Measurements from ENCODE around the gene DOK3. TPM values are rescaled to one million over a fixed set of nuclear protein-coding genes. Genes with fewer than 3 reads are reported as not detected.

The DOK3 gene
- total RNA-seq, 1 experiment from 2014 or later, result 8.0 TPM

DNA sequence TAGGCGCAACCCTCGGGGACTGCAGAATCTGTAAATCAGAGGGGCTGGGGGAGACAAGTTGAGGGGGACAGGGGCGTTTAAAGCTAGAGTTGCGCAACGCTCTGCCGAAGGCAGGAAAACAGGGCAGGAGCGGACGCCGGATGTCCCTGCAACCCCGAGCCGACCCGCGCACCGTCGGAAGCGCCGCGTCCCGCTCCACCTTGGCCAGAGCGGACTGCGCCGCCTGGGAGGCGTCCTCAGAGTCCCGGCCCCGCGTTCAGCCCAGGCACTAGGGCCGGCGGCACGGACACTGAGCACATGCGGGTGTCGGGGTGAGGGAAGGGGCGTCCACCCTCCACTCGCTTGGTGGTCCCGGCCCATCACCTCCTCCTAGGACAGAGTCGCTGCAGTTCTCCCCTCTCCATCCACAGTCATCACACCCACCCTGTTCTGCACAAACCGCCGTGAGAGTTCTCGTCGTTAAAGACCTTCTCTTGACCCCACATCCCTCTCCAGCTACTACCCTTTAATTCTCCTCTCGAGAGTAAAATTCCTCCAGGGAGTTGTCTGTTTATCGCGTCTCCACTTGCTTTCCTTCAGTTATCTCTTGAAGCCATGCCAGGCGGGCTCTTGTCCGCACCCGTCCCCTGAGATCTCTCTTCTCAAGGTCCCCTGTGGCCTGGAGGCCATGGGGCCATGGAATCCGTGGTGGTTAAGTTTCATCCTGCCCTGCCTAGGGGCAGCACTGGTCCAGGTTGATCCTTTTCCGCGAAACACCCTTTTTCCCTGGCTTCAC, 11.4 kb downstream of the DOK3 start (continued):
- TF ChIP-seq REST (IDR thresholded peaks at IDR 0.05; ENCODE audit: low read depth), result no peak

- CTCF ChIA-PET, result interaction anchor here (0.7 to 4.1 kb wide), 10 partner anchors 10 to 127 kb away, joined by 3 to 28 read pairs (median 6); partner anchors contain the start of gene PRR7
- Histone ChIP-seq H3K9me3 (ENCODE audit: control insufficient read depth in 1 of 2, insufficient read depth in 1 of 2, low read depth in 1 of 2, low read length in 2 of 2) (no peaks in the 10 kb centered on the region), H3K9me2 (ENCODE audit: insufficient read depth) (no peaks in the 10 kb centered on the region), H3K4me1 (ENCODE audit: control insufficient read depth in 1 of 2, insufficient read depth in 2 of 2, low read length in 2 of 2) (peaks cover 39 to 63% of the 10 kb centered on the region in 2 experiments), H3K27me3 (ENCODE audit: insufficient read depth, low read length) (no peaks in the 10 kb centered on the region), H3K9ac (ENCODE audit: low read length) (peak within 1 kb of the TSS; percentile 94), H3K36me3 (ENCODE audit: control insufficient read depth in 1 of 2, insufficient read depth in 2 of 2, low read length in 2 of 2) (peaks cover 0 to 6% of the 10 kb centered on the region in 2 experiments; a peak in 2 of 4 replicates), H3K27ac (ENCODE audit: low read depth, low read length) (peak within 1 kb of the TSS; percentile 96), H3K4me3 (replicated peaks in 1 of 2; ENCODE audit: low read depth in 1 of 2, low read length in 2 of 2) (peak within 1 kb of the TSS; percentile 88 to 89), H2AFZ (ENCODE audit: low read depth, low read length, poor library complexity, severe bottlenecking) (no peak within 1 kb of the TSS), H4K20me1 (ENCODE audit: insufficient read depth) (peaks cover 7% of the 10 kb centered on the region; the same call in 1 of the 2 replicates), H3K79me2 (ENCODE audit: insufficient read depth, low read length) (peaks cover 44% of the 10 kb centered on the region), H3K4me2 (ENCODE audit: low read length) (peak within 1 kb of the TSS; percentile 99)
- intact Hi-C loops (cut with micrococcal nuclease), result loop anchor here (1.0 to 5.0 kb wide), 4 partner anchors 95 to 185 kb away; partner anchors contain the start of genes B4GALT7, MXD3 and PFN3
- ATAC-seq (peak; percentile 72), DNase-seq (ENCODE audit: low read depth, low spot score) (peak; percentile 92)
- BruUV-seq (replicated peaks), result no TSS peak
- POLR2A ChIA-PET, result interaction anchor here (0.8 to 6.4 kb wide), 17 partner anchors 19 to 411 kb away, joined by 3 to 54 read pairs (median 4); partner anchors contain the start of genes DBN1, DDX41 and FGFR4
- RAD21 ChIA-PET (ENCODE audit: low non-redundant PET in 1 of 2, low total read pairs in 2 of 2, uncharacterized antibody in 2 of 2, unreplicated experiment in 2 of 2), result interaction anchor here (0.6 to 1.0 kb wide), 2 partner anchors 93 to 100 kb away, joined by 3 read pairs; no protein-coding TSS in a partner anchor
- peak; percentile 39; the same call in 1 of the 2 replicates for TF ChIP-seq ZFX (IDR thresholded peaks at IDR 0.05)
- peak; percentile 92 for TF ChIP-seq POLR2A (IDR thresholded peaks at IDR 0.05; ENCODE audit: borderline replicate concordance, extremely low read depth, insufficient read depth, insufficient read length)
- peak; percentile 27 for TF ChIP-seq ZBTB33 (IDR thresholded peaks at IDR 0.05; ENCODE audit: extremely low read depth, insufficient replicate concordance, low read length)
- no peak for TF ChIP-seq EZH2phosphoT487 (IDR thresholded peaks at IDR 0.05; ENCODE audit: borderline replicate concordance)
- no peak for TF ChIP-seq MAX (IDR thresholded peaks at IDR 0.05)
- no peak for TF ChIP-seq SP1 (IDR thresholded peaks at IDR 0.05; ENCODE audit: low read depth)
- no peak for TF ChIP-seq ATF3 (IDR thresholded peaks at IDR 0.05)
- no peak for TF ChIP-seq SRF (IDR thresholded peaks at IDR 0.05; ENCODE audit: low read depth)
- TF ChIP-seq TCF7L2 (IDR thresholded peaks at IDR 0.05; ENCODE audit: borderline replicate concordance, extremely low read depth, insufficient read depth, insufficient read length), result no peak
- no peak for TF ChIP-seq ZNF274 (IDR thresholded peaks at IDR 0.05; ENCODE audit: low read depth, low read length)
- TF ChIP-seq CBX3 (IDR thresholded peaks at IDR 0.05; ENCODE audit: low read depth), result no peak
- no peak for TF ChIP-seq YY1 (IDR thresholded peaks at IDR 0.05; ENCODE audit: extremely low read depth, insufficient replicate concordance, low read depth, low read length)
- TF ChIP-seq FOSL1 (IDR thresholded peaks at IDR 0.05; ENCODE audit: low read depth), result no peak
- TF ChIP-seq POLR2AphosphoS5 (IDR thresholded peaks at IDR 0.05; ENCODE audit: low read depth, low read length), result peak; percentile 99
- TF ChIP-seq RAD21 (IDR thresholded peaks at IDR 0.05; ENCODE audit: low read depth), result no peak
Observed at GRCh38 chr5:177497292-177498012, 12.2 kb downstream of the DOK3 start, which contains the start of gene PDLIM7. Gene PDLIM7 (minus strand): TSS chr5:177497604. CDS start chr5:177496512, 1,092 bp downstream.
